WTC11 (cell line): ENCODE results near the gene RNU5B-1. TPM values are rescaled to one million over a fixed set of nuclear protein-coding genes. Genes with fewer than 3 reads are reported as not detected.

Experiments
- ATAC-seq: fragments of 200-7000 bp; cut with Tn5 transposase; 2 replicates; pipeline ENCODE4 v1.10.0; 2021; ENCODE audit warnings: mild to moderate bottlenecking, moderate library complexity
- CTCF ChIA-PET: fragments of 300-600 bp; sonication (Branson Sonifier 250); formaldehyde crosslinking; loops from one replicate; lab custom pipeline; 2021; ENCODE audit warnings: antibody characterized with exemption; lab: Charles Lee
- POLR2A ChIA-PET: fragments of 350-600 bp; sonication (Branson Sonifier 250); formaldehyde crosslinking; loops from one replicate; lab custom pipeline; 2021; ENCODE audit warnings: antibody characterized with exemption; lab: Charles Lee
- DNase-seq: peaks from one replicate; pipeline ENCODE4 v3.0.0; 2021; ENCODE audit warnings: low spot score
- H3K27ac Mint-ChIP-seq: 2 replicates; pipeline ENCODE4 v1.8.0; 2021; ENCODE audit warnings: mixed read lengths
- H3K27me3 Mint-ChIP-seq: 2 replicates; pipeline ENCODE4 v1.8.0; 2021; ENCODE audit warnings: low read depth, mild to moderate bottlenecking, moderate library complexity, mixed read lengths
- H3K36me3 Mint-ChIP-seq: 2 replicates; pipeline ENCODE4 v1.8.0; 2021; ENCODE audit warnings: mixed read lengths
- H3K4me1 Mint-ChIP-seq: 2 replicates; pipeline ENCODE4 v1.8.0; 2022; ENCODE audit warnings: mixed read lengths
- H3K4me3 Mint-ChIP-seq: 2 replicates; pipeline ENCODE4 v1.8.0; 2021; ENCODE audit warnings: mild to moderate bottlenecking, moderate library complexity, mixed read lengths
- H3K9me3 Mint-ChIP-seq: 2 replicates; pipeline ENCODE4 v1.8.0; 2021; ENCODE audit warnings: mixed read lengths
- CREB1 ChIP-seq: sonication (generic); formaldehyde crosslinking; IDR thresholded peaks from 2 replicates; pipeline ENCODE4 v1.8.0; 2023; ENCODE audit warnings: mild to moderate bottlenecking, missing genetic modification reagents
- CREM ChIP-seq: sonication (generic); formaldehyde crosslinking; IDR thresholded peaks from 2 replicates; pipeline ENCODE4 v1.8.1; 2022; ENCODE audit warnings: mild to moderate bottlenecking, missing genetic modification reagents, moderate library complexity
- ELF4 ChIP-seq: sonication (generic); formaldehyde crosslinking; IDR thresholded peaks from 2 replicates; pipeline ENCODE4 v1.8.1; 2022; ENCODE audit warnings: low read depth, mild to moderate bottlenecking, moderate library complexity, missing genetic modification reagents
- EMX1 ChIP-seq: fragments of 250-450 bp; sonication (Bioruptor Pico); IDR thresholded peaks from 2 replicates; pipeline ENCODE4 v1.8.0; 2021; ENCODE audit warnings: mild to moderate bottlenecking
- ESRRA ChIP-seq: sonication (generic); formaldehyde crosslinking; IDR thresholded peaks from 2 replicates; pipeline ENCODE4 v1.8.1; 2022; ENCODE audit warnings: mild to moderate bottlenecking, missing genetic modification reagents, borderline replicate concordance
- ETV6 ChIP-seq: sonication (generic); formaldehyde crosslinking; IDR thresholded peaks from 2 replicates; pipeline ENCODE4 v1.8.1; 2022; ENCODE audit warnings: mild to moderate bottlenecking, missing genetic modification reagents
- FOXP1 ChIP-seq: sonication (generic); formaldehyde crosslinking; IDR thresholded peaks from 2 replicates; pipeline ENCODE4 v1.8.0; 2022; ENCODE audit warnings: missing genetic modification reagents, mild to moderate bottlenecking, moderate library complexity, borderline replicate concordance
- GTF2I ChIP-seq: fragments of 250-450 bp; sonication (Bioruptor Pico); conservative IDR thresholded peaks from 2 replicates; pipeline ENCODE4 v1.4.0; 2021; ENCODE audit warnings: mild to moderate bottlenecking
- MXD4 ChIP-seq: fragments of 250-450 bp; sonication (Bioruptor Pico); IDR thresholded peaks from 2 replicates; pipeline ENCODE4 v1.8.0; 2021; ENCODE audit warnings: mild to moderate bottlenecking, moderate library complexity, borderline replicate concordance
- MYBL2 ChIP-seq: sonication (generic); formaldehyde crosslinking; IDR thresholded peaks from 2 replicates; pipeline ENCODE4 v1.8.1; 2023; ENCODE audit warnings: mild to moderate bottlenecking, moderate library complexity, missing genetic modification reagents
- NR1H2 ChIP-seq: sonication (generic); formaldehyde crosslinking; IDR thresholded peaks from 2 replicates; pipeline ENCODE4 v1.9.0; 2021; ENCODE audit warnings: mild to moderate bottlenecking, moderate library complexity, missing genetic modification reagents
- OVOL2 ChIP-seq: fragments of 250-450 bp; sonication (Bioruptor Pico); IDR thresholded peaks from 2 replicates; pipeline ENCODE4 v1.9.0; 2021; ENCODE audit warnings: mild to moderate bottlenecking, borderline replicate concordance
- SP1 ChIP-seq: sonication (generic); formaldehyde crosslinking; conservative IDR thresholded peaks from 2 replicates; pipeline ENCODE4 v1.8.1; 2022; ENCODE audit warnings: missing genetic modification reagents
- ZNF138 ChIP-seq: sonication (generic); formaldehyde crosslinking; conservative IDR thresholded peaks from 2 replicates; pipeline ENCODE4 v1.8.1; 2022; ENCODE audit warnings: mild to moderate bottlenecking, moderate library complexity, missing genetic modification reagents
- ZNF219 ChIP-seq: sonication (generic); formaldehyde crosslinking; IDR thresholded peaks from 2 replicates; pipeline ENCODE4 v1.8.0; 2023; ENCODE audit warnings: missing genetic modification reagents, mild to moderate bottlenecking, borderline replicate concordance
- ZNF416 ChIP-seq: fragments of 250-450 bp; sonication (Bioruptor Pico); IDR thresholded peaks from 2 replicates; pipeline ENCODE4 v1.9.0; 2021; ENCODE audit warnings: mild to moderate bottlenecking, inconsistent platforms
- total RNA-seq: library from RNA; stranded (reverse); gene quantifications from 3 replicates; pipeline ENCODE4 v1.2.3, GENCODE V29; 2021
- TF ChIP-seq, protein P1 (sequence below): sonication (generic); formaldehyde crosslinking; IDR thresholded peaks from 2 replicates; pipeline ENCODE4 v1.8.1; 2023; ENCODE audit warnings: mild to moderate bottlenecking, missing genetic modification reagents
- TF ChIP-seq, protein P2 (sequence below): sonication (generic); formaldehyde crosslinking; IDR thresholded peaks from 2 replicates; pipeline ENCODE4 v1.8.0; 2023; ENCODE audit warnings: mild to moderate bottlenecking, missing genetic modification reagents
- TF ChIP-seq, protein P3 (sequence below): sonication (generic); formaldehyde crosslinking; IDR thresholded peaks from 2 replicates; pipeline ENCODE4 v1.8.1; 2022; ENCODE audit warnings: low read depth, missing genetic modification reagents, borderline replicate concordance
- TF ChIP-seq, protein P4 (sequence below): fragments of 250-450 bp; sonication (Bioruptor Pico); IDR thresholded peaks from 2 replicates; pipeline ENCODE4 v1.8.0; 2021; ENCODE audit warnings: mild to moderate bottlenecking
- TF ChIP-seq, protein P5 (sequence below): fragments of 250-450 bp; sonication (Bioruptor Pico); IDR thresholded peaks from 2 replicates; pipeline ENCODE4 v1.9.0; 2021; ENCODE audit warnings: mild to moderate bottlenecking

RNU5B-1 gene
- total RNA-seq, 1 experiment from 2014 or later = not detected

DNA sequence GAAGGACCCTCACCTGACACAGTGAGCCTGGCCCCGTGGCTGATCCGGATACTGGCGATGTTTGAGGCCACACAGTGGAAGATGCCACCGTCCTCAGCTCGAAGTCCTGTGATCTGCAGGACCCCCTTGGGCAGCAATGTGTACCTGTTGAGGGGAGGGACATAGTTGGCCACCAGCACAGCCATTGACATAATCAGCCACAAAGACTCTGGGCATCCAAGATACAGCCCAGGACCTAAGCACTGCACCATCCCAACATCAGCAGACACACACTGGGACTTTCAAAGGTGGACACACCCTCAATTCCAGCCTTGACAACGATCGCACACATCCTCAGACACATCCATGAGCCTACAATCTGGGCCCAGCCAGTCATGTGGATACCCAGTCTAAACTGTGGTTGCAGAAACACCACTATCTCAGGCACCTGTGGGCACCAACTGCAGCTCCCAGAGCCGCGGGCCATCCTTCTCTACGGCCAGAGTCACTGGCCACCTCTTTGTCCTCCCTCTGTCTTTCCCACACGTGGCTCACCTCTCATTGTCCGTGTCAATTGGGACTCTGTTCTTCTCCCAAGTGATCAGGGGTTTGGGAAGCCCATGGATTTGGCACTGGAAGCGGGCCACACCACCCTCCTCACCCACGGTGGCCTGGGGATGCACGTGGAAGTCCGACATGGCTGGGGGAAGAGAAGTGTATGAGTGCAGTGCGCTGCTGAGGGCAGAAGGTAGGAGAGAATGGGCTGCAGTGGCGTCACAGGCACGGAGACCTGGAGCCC is 31.0 kb downstream of the RNU5B-1 start:
- peaks cover 7% of the 10 kb centered on the region; the same call in 1 of the 2 replicates for H3K36me3 Mint-ChIP-seq
- H3K9me3 Mint-ChIP-seq = no peaks in the 10 kb centered on the region
- CTCF ChIA-PET = interaction anchor here (0.6 to 9.4 kb wide), 17 partner anchors 8 to 255 kb away, joined by 3 to 64 read pairs (median 4); partner anchors contain the start of gene IGDCC4
- no peak for TF ChIP-seq SP1 (CRISPR knock-in tag)
- TF ChIP-seq ZNF138 (CRISPR knock-in tag) = no peak
- no peak for TF ChIP-seq OVOL2 (CRISPR knock-in tag)
- 0 out of 2 replicates have a peak overlapping the region, but pooled peaks have one; percentile 27 for H3K27ac Mint-ChIP-seq
- peaks cover 70% of the 10 kb centered on the region for H3K4me1 Mint-ChIP-seq
- DNase-seq (no peak), ATAC-seq (no peak)
- POLR2A ChIA-PET = interaction anchor here (1.0 kb wide), 1 partner anchor 14 kb away, joined by 3 read pairs; no protein-coding TSS in a partner anchor
- H3K4me3 Mint-ChIP-seq = no peak overlapping the region
- no peaks in the 10 kb centered on the region for H3K27me3 Mint-ChIP-seq

DNA sequence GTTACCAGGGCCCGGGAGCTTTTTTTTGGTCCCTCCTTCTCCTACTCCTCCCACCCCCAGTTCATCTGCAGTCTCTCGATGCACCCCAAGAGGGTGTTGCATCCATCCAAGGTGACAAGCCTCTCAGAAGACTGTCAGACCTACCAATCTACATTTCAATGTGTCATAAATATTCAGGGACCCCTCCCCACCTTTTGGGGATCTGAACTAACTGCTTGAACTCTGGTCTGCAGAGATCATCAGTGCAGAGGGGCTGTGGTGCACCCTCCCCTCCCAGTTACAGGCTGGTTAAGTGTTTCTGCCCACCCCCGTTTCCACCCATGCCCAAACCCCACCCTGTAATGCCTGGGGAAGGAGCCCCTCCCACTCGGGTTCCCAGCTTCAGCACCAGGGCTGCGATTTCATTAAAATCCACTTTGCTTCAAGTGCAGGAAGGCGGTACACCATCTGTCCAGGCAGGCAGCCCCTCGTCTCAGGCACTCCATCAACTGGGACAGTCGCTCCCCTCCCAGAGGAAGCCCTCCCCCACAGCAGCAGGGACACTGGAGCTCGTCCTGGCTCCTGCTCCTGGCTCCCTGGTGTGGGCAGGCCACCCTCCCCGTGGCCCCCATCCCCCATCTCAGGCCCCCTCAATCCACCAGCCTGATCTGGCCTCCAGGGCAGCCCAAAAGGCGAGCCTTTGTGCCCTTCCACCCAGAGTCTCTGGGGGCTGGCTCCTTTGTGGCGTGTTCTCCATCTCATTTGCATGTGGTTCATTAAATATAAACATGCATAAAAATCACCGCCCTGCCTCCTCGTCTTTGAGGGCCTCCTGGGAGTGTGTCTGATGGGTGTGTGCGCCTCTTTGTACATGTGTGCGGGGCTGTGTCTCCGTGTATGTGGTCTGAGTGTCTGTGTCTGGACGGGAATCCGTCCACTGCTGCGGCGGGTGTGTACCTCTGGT is 32.3 kb downstream of the RNU5B-1 start:
- CTCF ChIA-PET = interaction anchor here (0.6 to 9.4 kb wide), 18 partner anchors 10 to 254 kb away, joined by 3 to 64 read pairs (median 4); partner anchors contain the start of gene IGDCC4
- Mint-ChIP-seq H3K9me3 (no peaks in the 10 kb centered on the region), H3K36me3 (no peaks in the 10 kb centered on the region)
- ATAC-seq = peak; percentile 40
- no peak for TF ChIP-seq GTF2I (CRISPR knock-in tag)
- TF ChIP-seq FOXP1 = no peak
- TF ChIP-seq ESRRA = no peak
- TF ChIP-seq CREM (CRISPR knock-in tag) = no peak
- TF ChIP-seq, protein P1, sequence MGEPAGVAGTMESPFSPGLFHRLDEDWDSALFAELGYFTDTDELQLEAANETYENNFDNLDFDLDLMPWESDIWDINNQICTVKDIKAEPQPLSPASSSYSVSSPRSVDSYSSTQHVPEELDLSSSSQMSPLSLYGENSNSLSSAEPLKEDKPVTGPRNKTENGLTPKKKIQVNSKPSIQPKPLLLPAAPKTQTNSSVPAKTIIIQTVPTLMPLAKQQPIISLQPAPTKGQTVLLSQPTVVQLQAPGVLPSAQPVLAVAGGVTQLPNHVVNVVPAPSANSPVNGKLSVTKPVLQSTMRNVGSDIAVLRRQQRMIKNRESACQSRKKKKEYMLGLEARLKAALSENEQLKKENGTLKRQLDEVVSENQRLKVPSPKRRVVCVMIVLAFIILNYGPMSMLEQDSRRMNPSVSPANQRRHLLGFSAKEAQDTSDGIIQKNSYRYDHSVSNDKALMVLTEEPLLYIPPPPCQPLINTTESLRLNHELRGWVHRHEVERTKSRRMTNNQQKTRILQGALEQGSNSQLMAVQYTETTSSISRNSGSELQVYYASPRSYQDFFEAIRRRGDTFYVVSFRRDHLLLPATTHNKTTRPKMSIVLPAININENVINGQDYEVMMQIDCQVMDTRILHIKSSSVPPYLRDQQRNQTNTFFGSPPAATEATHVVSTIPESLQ = no peak
- TF ChIP-seq ZNF219 = no peak
- no peak for TF ChIP-seq MYBL2 (CRISPR knock-in tag)
- no peak for TF ChIP-seq CREB1 (CRISPR knock-in tag)
- TF ChIP-seq, protein P2, sequence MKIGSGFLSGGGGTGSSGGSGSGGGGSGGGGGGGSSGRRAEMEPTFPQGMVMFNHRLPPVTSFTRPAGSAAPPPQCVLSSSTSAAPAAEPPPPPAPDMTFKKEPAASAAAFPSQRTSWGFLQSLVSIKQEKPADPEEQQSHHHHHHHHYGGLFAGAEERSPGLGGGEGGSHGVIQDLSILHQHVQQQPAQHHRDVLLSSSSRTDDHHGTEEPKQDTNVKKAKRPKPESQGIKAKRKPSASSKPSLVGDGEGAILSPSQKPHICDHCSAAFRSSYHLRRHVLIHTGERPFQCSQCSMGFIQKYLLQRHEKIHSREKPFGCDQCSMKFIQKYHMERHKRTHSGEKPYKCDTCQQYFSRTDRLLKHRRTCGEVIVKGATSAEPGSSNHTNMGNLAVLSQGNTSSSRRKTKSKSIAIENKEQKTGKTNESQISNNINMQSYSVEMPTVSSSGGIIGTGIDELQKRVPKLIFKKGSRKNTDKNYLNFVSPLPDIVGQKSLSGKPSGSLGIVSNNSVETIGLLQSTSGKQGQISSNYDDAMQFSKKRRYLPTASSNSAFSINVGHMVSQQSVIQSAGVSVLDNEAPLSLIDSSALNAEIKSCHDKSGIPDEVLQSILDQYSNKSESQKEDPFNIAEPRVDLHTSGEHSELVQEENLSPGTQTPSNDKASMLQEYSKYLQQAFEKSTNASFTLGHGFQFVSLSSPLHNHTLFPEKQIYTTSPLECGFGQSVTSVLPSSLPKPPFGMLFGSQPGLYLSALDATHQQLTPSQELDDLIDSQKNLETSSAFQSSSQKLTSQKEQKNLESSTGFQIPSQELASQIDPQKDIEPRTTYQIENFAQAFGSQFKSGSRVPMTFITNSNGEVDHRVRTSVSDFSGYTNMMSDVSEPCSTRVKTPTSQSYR (CRISPR knock-in tag) = no peak
- no peak for TF ChIP-seq OVOL2 (CRISPR knock-in tag)
- TF ChIP-seq, protein P3, sequence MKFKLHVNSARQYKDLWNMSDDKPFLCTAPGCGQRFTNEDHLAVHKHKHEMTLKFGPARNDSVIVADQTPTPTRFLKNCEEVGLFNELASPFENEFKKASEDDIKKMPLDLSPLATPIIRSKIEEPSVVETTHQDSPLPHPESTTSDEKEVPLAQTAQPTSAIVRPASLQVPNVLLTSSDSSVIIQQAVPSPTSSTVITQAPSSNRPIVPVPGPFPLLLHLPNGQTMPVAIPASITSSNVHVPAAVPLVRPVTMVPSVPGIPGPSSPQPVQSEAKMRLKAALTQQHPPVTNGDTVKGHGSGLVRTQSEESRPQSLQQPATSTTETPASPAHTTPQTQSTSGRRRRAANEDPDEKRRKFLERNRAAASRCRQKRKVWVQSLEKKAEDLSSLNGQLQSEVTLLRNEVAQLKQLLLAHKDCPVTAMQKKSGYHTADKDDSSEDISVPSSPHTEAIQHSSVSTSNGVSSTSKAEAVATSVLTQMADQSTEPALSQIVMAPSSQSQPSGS = no peak
- no peak for TF ChIP-seq EMX1 (CRISPR knock-in tag)
- TF ChIP-seq, protein P4, sequence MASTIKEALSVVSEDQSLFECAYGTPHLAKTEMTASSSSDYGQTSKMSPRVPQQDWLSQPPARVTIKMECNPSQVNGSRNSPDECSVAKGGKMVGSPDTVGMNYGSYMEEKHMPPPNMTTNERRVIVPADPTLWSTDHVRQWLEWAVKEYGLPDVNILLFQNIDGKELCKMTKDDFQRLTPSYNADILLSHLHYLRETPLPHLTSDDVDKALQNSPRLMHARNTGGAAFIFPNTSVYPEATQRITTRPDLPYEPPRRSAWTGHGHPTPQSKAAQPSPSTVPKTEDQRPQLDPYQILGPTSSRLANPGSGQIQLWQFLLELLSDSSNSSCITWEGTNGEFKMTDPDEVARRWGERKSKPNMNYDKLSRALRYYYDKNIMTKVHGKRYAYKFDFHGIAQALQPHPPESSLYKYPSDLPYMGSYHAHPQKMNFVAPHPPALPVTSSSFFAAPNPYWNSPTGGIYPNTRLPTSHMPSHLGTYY (CRISPR knock-in tag) = no peak
- no peak for TF ChIP-seq NR1H2 (CRISPR knock-in tag)
- no peak for TF ChIP-seq ELF4 (CRISPR knock-in tag)
- no peak for TF ChIP-seq MXD4
- TF ChIP-seq ETV6 (CRISPR knock-in tag) = no peak
- TF ChIP-seq, protein P5, sequence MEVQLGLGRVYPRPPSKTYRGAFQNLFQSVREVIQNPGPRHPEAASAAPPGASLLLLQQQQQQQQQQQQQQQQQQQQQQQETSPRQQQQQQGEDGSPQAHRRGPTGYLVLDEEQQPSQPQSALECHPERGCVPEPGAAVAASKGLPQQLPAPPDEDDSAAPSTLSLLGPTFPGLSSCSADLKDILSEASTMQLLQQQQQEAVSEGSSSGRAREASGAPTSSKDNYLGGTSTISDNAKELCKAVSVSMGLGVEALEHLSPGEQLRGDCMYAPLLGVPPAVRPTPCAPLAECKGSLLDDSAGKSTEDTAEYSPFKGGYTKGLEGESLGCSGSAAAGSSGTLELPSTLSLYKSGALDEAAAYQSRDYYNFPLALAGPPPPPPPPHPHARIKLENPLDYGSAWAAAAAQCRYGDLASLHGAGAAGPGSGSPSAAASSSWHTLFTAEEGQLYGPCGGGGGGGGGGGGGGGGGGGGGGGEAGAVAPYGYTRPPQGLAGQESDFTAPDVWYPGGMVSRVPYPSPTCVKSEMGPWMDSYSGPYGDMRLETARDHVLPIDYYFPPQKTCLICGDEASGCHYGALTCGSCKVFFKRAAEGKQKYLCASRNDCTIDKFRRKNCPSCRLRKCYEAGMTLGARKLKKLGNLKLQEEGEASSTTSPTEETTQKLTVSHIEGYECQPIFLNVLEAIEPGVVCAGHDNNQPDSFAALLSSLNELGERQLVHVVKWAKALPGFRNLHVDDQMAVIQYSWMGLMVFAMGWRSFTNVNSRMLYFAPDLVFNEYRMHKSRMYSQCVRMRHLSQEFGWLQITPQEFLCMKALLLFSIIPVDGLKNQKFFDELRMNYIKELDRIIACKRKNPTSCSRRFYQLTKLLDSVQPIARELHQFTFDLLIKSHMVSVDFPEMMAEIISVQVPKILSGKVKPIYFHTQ (CRISPR knock-in tag) = no peak
- no peak for TF ChIP-seq ZNF416 (CRISPR knock-in tag)
- TF ChIP-seq, all 79 proteins: peak for 0
- Mint-ChIP-seq H3K4me3 (no peak overlapping the region), H3K4me1 (peaks cover 76% of the 10 kb centered on the region), H3K27ac (peak overlapping the region; percentile 45; the same call in 1 of the 2 replicates), H3K27me3 (no peaks in the 10 kb centered on the region)
- DNase-seq = no peak
- POLR2A ChIA-PET = interaction anchor here (0.6 to 1.0 kb wide), 2 partner anchors 16 to 180 kb away, joined by 3 read pairs; no protein-coding TSS in a partner anchor
